ENCODE measurements around the gene RAB4A. TPM values are rescaled to one million over a fixed set of nuclear protein-coding genes. Genes with fewer than 3 reads are reported as not detected.

Gene RAB4A
- polyA plus RNA-seq, 3 donors = 22.3 to 34.8 (median 34.5) TPM

DNA sequence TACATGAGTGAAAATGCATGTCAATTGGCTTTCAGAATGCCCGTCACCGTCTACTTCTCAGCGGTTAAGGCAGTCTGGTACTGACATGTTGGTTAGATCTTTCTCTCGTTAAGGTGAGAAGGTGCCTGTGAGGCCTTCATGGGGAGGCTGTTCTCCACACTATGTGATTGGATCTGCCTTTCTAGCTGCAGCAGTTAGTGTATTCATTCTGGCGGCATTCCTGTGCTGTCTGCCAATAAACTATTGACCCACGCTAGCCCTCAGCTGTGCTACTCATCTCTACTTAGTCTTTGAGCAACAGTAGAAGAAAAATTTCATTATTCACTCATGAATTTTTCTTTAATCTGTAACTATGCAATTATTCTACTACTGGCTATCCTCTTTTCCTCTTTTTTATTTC lies 39.9 kb downstream of the RAB4A start:
- Histone ChIP-seq H3K4me2 (replicated peaks; ENCODE audit: extremely low read depth, low read length, poor library complexity, severe bottlenecking) (no peak overlapping the region), H3K9me3 (replicated peaks in 1 of 2; ENCODE audit: control insufficient read depth in 1 of 2, insufficient read depth in 1 of 2, low read length in 2 of 2) (no peaks in the 10 kb centered on the region), H3K9ac (ENCODE audit: insufficient read depth, low read length, poor library complexity, severe bottlenecking) (no peak overlapping the region), H2AFZ (ENCODE audit: insufficient read depth, low read depth, low read length, poor library complexity, severe bottlenecking) (no peak overlapping the region), H3K4me3 (replicated peaks in 1 of 3; ENCODE audit: low read depth in 2 of 3, low read length in 3 of 3) (no peak overlapping the region), H3K79me2 (ENCODE audit: insufficient read depth, low read length) (no peaks in the 10 kb centered on the region), H3K4me1 (ENCODE audit: control insufficient read depth in 1 of 2, insufficient read depth in 2 of 2, low read length in 2 of 2) (no peaks in the 10 kb centered on the region), H3K27me3 (ENCODE audit: control insufficient read depth in 2 of 2, insufficient read depth in 2 of 2, low read length in 2 of 2) (no peaks in the 10 kb centered on the region), H4K20me1 (ENCODE audit: insufficient read depth, low read length) (no peaks in the 10 kb centered on the region), H3K36me3 (replicated peaks in 1 of 2; ENCODE audit: control insufficient read depth in 1 of 2, insufficient read depth in 2 of 2, low read length in 2 of 2) (peaks cover 34 to 63% of the 10 kb centered on the region in 2 donors), H3K27ac (ENCODE audit: low read depth in 1 of 2, low read length in 2 of 2) (no peak overlapping the region)
- H3K36me3 Mint-ChIP-seq = peaks cover 46 to 57% of the 10 kb centered on the region in 2 donors
- TF ChIP-seq CTCF (IDR thresholded peaks at IDR 0.05) = no peak
- peaks cover 0 to 2% (median 0%) of the 10 kb centered on the region in 7 donors for H3K9me3 Mint-ChIP-seq
- H3K4me3 Mint-ChIP-seq = no peak overlapping the region
- WGBS (ENCODE audit: insufficient coverage) = 98% methylated on average over 6 of the region's 6 CpGs
- H3K27me3 Mint-ChIP-seq (ENCODE audit: low read depth in 3 of 3) = no peaks in the 10 kb centered on the region
- intact Hi-C loops (cut with micrococcal nuclease) = no loop called here
- no peak overlapping the region for H3K27ac Mint-ChIP-seq
- no peak for DNase-seq
- H3K4me1 Mint-ChIP-seq = no peaks in the 10 kb centered on the region

DNA sequence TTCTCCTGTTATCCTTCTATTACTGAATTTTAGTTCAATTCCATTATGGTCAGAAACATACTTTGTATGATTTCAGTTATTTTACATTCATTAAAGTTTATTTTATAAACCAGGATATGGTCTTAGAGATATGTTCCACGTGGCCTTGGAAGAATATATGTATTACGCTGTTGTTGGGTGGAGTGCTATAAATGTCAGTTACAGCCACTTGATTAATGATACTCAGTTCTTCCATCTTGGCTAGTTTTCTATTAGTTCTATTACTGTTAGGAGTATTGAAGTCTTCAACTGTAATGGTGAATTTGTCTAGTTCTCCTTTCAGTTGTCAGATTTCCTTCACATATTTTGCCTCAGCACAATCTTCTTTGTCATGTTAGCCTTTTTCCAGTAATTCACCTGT lies 45.3 kb downstream of the RAB4A start:
- H3K9me3 Mint-ChIP-seq = peaks cover 0 to 2% (median 0%) of the 10 kb centered on the region in 7 donors
- intact Hi-C loops (cut with micrococcal nuclease) = no loop called here

More for the DNA sequence above, 45.3 kb downstream of the RAB4A start:
- Mint-ChIP-seq H3K27ac (no peak overlapping the region), H3K27me3 (ENCODE audit: low read depth in 3 of 3) (peaks cover 0 to 1% (median 0%) of the 10 kb centered on the region in 3 donors), H3K36me3 (peaks cover 43 to 63% of the 10 kb centered on the region in 2 donors), H3K4me1 (no peaks in the 10 kb centered on the region), H3K4me3 (no peak overlapping the region)
- Histone ChIP-seq H3K4me3 (replicated peaks in 1 of 3; ENCODE audit: low read depth in 2 of 3, low read length in 3 of 3) (no peak overlapping the region), H3K79me2 (ENCODE audit: insufficient read depth, low read length) (no peaks in the 10 kb centered on the region), H3K9ac (ENCODE audit: insufficient read depth, low read length, poor library complexity, severe bottlenecking) (no peak overlapping the region), H3K27ac (ENCODE audit: low read depth in 1 of 2, low read length in 2 of 2) (no peak overlapping the region), H3K4me2 (replicated peaks; ENCODE audit: extremely low read depth, low read length, poor library complexity, severe bottlenecking) (no peak overlapping the region), H3K27me3 (ENCODE audit: control insufficient read depth in 2 of 2, insufficient read depth in 2 of 2, low read length in 2 of 2) (no peaks in the 10 kb centered on the region), H4K20me1 (ENCODE audit: insufficient read depth, low read length) (no peaks in the 10 kb centered on the region), H3K9me3 (replicated peaks in 1 of 2; ENCODE audit: control insufficient read depth in 1 of 2, insufficient read depth in 1 of 2, low read length in 2 of 2) (no peaks in the 10 kb centered on the region), H3K36me3 (replicated peaks in 1 of 2; ENCODE audit: control insufficient read depth in 1 of 2, insufficient read depth in 2 of 2, low read length in 2 of 2) (peaks cover 28 to 55% of the 10 kb centered on the region in 2 donors), H2AFZ (ENCODE audit: insufficient read depth, low read depth, low read length, poor library complexity, severe bottlenecking) (no peak overlapping the region), H3K4me1 (ENCODE audit: control insufficient read depth in 1 of 2, insufficient read depth in 2 of 2, low read length in 2 of 2) (no peaks in the 10 kb centered on the region)
- WGBS (ENCODE audit: insufficient coverage) = no CpG with 5 or more reads among the region's 2 CpGs
- no peak for DNase-seq
- TF ChIP-seq CTCF (IDR thresholded peaks at IDR 0.05) = no peak

Data from CD14-positive monocyte (primary cell).